ENCODE data around the gene BHLHE40.

DNA sequence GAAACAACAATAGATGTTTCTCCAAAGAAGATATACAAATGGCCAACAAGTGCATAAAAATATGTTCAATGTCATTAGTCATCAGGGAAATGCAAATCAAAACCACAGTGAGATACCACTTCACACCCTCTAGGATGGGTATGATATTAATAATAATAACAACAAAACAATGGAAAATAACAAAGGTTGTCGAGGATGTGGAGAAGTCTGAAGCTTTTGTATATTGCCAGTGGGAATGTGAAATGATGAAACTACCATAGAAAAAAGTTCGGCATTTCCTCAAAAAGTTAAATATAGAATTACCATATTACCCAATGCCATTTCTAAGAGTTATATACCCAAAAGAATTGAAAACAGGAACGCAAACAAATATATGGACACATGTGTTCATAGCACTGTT lies 10.8 kb downstream of the BHLHE40 start:
- TF ChIP-seq, protein P1, sequence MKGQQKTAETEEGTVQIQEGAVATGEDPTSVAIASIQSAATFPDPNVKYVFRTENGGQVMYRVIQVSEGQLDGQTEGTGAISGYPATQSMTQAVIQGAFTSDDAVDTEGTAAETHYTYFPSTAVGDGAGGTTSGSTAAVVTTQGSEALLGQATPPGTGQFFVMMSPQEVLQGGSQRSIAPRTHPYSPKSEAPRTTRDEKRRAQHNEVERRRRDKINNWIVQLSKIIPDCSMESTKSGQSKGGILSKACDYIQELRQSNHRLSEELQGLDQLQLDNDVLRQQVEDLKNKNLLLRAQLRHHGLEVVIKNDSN (IDR thresholded peaks at IDR 0.05; ENCODE audit: borderline replicate concordance, low read depth), result no peak
- TF ChIP-seq FOSL2 (IDR thresholded peaks at IDR 0.05; ENCODE audit: borderline replicate concordance, low read depth) (no peak), TEAD4 (IDR thresholded peaks at IDR 0.05; ENCODE audit: borderline replicate concordance, insufficient read depth) (no peak), JUND (IDR thresholded peaks at IDR 0.05) (no peak), GABPA (IDR thresholded peaks at IDR 0.05; ENCODE audit: low read depth) (no peak), CHD2 (IDR thresholded peaks at IDR 0.05; ENCODE audit: low read length, partially characterized antibody) (no peak), EP300 (IDR thresholded peaks at IDR 0.05; ENCODE audit: borderline replicate concordance in 1 of 2, low read depth in 1 of 2, low read length in 1 of 2) (no peak)
- TF ChIP-seq, protein P2, sequence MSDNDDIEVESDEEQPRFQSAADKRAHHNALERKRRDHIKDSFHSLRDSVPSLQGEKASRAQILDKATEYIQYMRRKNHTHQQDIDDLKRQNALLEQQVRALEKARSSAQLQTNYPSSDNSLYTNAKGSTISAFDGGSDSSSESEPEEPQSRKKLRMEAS (IDR thresholded peaks at IDR 0.05; ENCODE audit: low read depth), result no peak
- TF ChIP-seq, protein P3, sequence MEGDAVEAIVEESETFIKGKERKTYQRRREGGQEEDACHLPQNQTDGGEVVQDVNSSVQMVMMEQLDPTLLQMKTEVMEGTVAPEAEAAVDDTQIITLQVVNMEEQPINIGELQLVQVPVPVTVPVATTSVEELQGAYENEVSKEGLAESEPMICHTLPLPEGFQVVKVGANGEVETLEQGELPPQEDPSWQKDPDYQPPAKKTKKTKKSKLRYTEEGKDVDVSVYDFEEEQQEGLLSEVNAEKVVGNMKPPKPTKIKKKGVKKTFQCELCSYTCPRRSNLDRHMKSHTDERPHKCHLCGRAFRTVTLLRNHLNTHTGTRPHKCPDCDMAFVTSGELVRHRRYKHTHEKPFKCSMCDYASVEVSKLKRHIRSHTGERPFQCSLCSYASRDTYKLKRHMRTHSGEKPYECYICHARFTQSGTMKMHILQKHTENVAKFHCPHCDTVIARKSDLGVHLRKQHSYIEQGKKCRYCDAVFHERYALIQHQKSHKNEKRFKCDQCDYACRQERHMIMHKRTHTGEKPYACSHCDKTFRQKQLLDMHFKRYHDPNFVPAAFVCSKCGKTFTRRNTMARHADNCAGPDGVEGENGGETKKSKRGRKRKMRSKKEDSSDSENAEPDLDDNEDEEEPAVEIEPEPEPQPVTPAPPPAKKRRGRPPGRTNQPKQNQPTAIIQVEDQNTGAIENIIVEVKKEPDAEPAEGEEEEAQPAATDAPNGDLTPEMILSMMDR (IDR thresholded peaks at IDR 0.05), result no peak
- TF ChIP-seq, protein P4, sequence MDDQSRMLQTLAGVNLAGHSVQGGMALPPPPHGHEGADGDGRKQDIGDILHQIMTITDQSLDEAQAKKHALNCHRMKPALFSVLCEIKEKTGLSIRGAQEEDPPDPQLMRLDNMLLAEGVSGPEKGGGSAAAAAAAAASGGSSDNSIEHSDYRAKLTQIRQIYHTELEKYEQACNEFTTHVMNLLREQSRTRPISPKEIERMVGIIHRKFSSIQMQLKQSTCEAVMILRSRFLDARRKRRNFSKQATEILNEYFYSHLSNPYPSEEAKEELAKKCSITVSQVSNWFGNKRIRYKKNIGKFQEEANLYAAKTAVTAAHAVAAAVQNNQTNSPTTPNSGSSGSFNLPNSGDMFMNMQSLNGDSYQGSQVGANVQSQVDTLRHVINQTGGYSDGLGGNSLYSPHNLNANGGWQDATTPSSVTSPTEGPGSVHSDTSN (IDR thresholded peaks at IDR 0.05), result no peak
